HepG2 (cell line): Measurements from ENCODE around the gene COPS9. TPM values are rescaled to one million over a fixed set of nuclear protein-coding genes. Genes with fewer than 3 reads are reported as not detected.

Experiments used
- ATAC-seq: fragments of 200-7000 bp; cut with Tn5 transposase; 3 replicates; pipeline ENCODE4 v1.9.1; 2020; ENCODE audit warnings: mild to moderate bottlenecking, moderate library complexity
- BruUV-seq: library from RNA; stranded (reverse); fragments of 400-500 nt; replicated peaks from 2 replicates; lab custom pipeline; 2021; lab: Mats Ljungman, UMichigan
- CTCF ChIA-PET: fragments of 300-600 bp; formaldehyde crosslinking; extraction: SDS; loops from one replicate; lab custom pipeline; 2021; ENCODE audit warnings: low total read pairs, inconsistent platforms, low intra/inter-chr PET ratio; lab: Yijun Ruan, JAX
- POLR2A ChIA-PET: fragments of 350-600 bp; sonication (Branson Sonifier 250); formaldehyde crosslinking; loops from one replicate; lab custom pipeline; 2020; ENCODE audit warnings: antibody characterized with exemption, inconsistent platforms; lab: Yijun Ruan, JAX
- DNase-seq: peaks from one replicate; pipeline ENCODE4 v3.0.0-alpha.2; 2015; ENCODE audit warnings: low spot score
- FAIRE-seq: peaks from 3 replicates; lab custom pipeline; 2011; peaks lifted over from hg19 to GRCh38; lab: Jason Lieb, UNC
- H2AFZ ChIP-seq: one replicate; pipeline ENCODE4 v1.6.1; 2011; ENCODE audit warnings: low read length, inconsistent platforms
- H3K27ac ChIP-seq: fragments of 300-600 bp; 3 replicates; pipeline ENCODE4 v1.8.0; 2011; ENCODE audit warnings: mixed run types, mild to moderate bottlenecking, mixed read lengths, low read length, inconsistent platforms; ENCODE audit not compliant: insufficient read depth; ENCODE audit errors: extremely low read length
- H3K27me3 ChIP-seq, 2 experiments: fragments of 200-600 bp in 1 of 2; 2 replicates in 1 of 2; 3 replicates in 1 of 2; pipeline versions ENCODE4 v1.6.0 to v1.8.0; 2011; ENCODE audit warnings: low read length in 2 of 2, mild to moderate bottlenecking in 2 of 2, moderate library complexity in 2 of 2, inconsistent platforms in 1 of 2; ENCODE audit not compliant: insufficient read depth in 2 of 2, control insufficient read depth in 1 of 2
- H3K36me3 ChIP-seq, 2 experiments: fragments of 200-600 bp in 1 of 2; replicated peaks in 1 of 2; 2 replicates in 1 of 2; 3 replicates in 1 of 2; pipeline versions ENCODE4 v1.5.1 to v1.8.0; 2011; ENCODE audit warnings: low read length in 2 of 2, inconsistent platforms in 1 of 2; ENCODE audit not compliant: insufficient read depth in 2 of 2, control insufficient read depth in 1 of 2
- H3K4me1 ChIP-seq: 2 replicates; pipeline ENCODE4 v1.5.1; 2012; ENCODE audit warnings: low read length, inconsistent platforms; ENCODE audit not compliant: insufficient read depth
- H3K4me2 ChIP-seq: 2 replicates; pipeline ENCODE4 v1.6.0; 2011; ENCODE audit warnings: low read depth, low read length, inconsistent platforms
- H3K4me3 ChIP-seq, 3 experiments: fragments of 200-600 bp in 1 of 3; sonication (generic), shearing (Covaris generic) in 1 of 3; replicated peaks in 1 of 3; 2 replicates each; pipeline ENCODE4 v1.5.1; 2011 to 2016; ENCODE audit warnings: low read length in 3 of 3, inconsistent platforms in 2 of 3, low read depth in 2 of 3, mild to moderate bottlenecking in 2 of 3, control low read depth in 1 of 3, mixed read lengths in 1 of 3; ENCODE audit not compliant: insufficient read depth in 1 of 3
- H3K79me2 ChIP-seq: one replicate; pipeline ENCODE4 v1.6.1; 2011; ENCODE audit warnings: low read length, inconsistent platforms; ENCODE audit not compliant: insufficient read depth
- H3K9ac ChIP-seq: 2 replicates; pipeline ENCODE4 v1.6.0; 2011; ENCODE audit warnings: mild to moderate bottlenecking, low read depth, low read length, inconsistent platforms; ENCODE audit not compliant: insufficient read depth
- H3K9me3 ChIP-seq: 2 replicates; pipeline ENCODE4 v1.5.1; 2012; ENCODE audit warnings: mild to moderate bottlenecking, low read length
- H4K20me1 ChIP-seq: 2 replicates; pipeline ENCODE4 v1.6.0; 2011; ENCODE audit warnings: inconsistent platforms, mild to moderate bottlenecking, low read length, moderate library complexity; ENCODE audit not compliant: insufficient read depth
- CREB1 ChIP-seq, 2 experiments: fragments of 450-650 bp in 1 of 2; IDR thresholded peaks; 2 replicates each; pipeline ENCODE4 v1.6.1; 2016 to 2017; ENCODE audit warnings: control low read depth in 1 of 2, mild to moderate bottlenecking in 1 of 2, missing compliant biosample characterization in 1 of 2, missing genetic modification characterization in 1 of 2
- CSRNP2 ChIP-seq: sonication (generic); formaldehyde crosslinking; conservative IDR thresholded peaks from 2 replicates; pipeline ENCODE4 v1.8.0; 2022; ENCODE audit warnings: low read depth, missing genetic modification reagents
- HOXA3 ChIP-seq: sonication (generic); formaldehyde crosslinking; IDR thresholded peaks from 2 replicates; pipeline ENCODE4 v1.5.0; 2020; ENCODE audit warnings: missing genetic modification reagents
- KAT8 ChIP-seq: IDR thresholded peaks from 2 replicates; pipeline ENCODE4 v1.6.1; 2016; ENCODE audit warnings: missing genetic modification reagents, missing compliant biosample characterization
- NFRKB ChIP-seq: fragments of 450-650 bp; IDR thresholded peaks from 2 replicates; pipeline ENCODE4 v1.6.1; 2017
- SALL2 ChIP-seq: sonication (generic); formaldehyde crosslinking; IDR thresholded peaks from 2 replicates; pipeline ENCODE4 v1.8.1; 2023; ENCODE audit warnings: mild to moderate bottlenecking, missing genetic modification reagents, inconsistent platforms
- SNAPC2 ChIP-seq: sonication (generic); formaldehyde crosslinking; IDR thresholded peaks from 2 replicates; pipeline ENCODE4 v1.8.1; 2022; ENCODE audit warnings: mild to moderate bottlenecking, missing genetic modification reagents
- ZMYM3 ChIP-seq: sonication (generic); formaldehyde crosslinking; IDR thresholded peaks from 2 replicates; pipeline ENCODE4 v1.5.1; 2020; ENCODE audit warnings: mild to moderate bottlenecking, missing genetic modification reagents
- ZNF274 ChIP-seq: sonication (generic); formaldehyde crosslinking; IDR thresholded peaks from 2 replicates; pipeline ENCODE4 v1.5.1; 2020; ENCODE audit warnings: mild to moderate bottlenecking, missing genetic modification reagents
- ZNF33B ChIP-seq: sonication (generic); formaldehyde crosslinking; IDR thresholded peaks from 2 replicates; pipeline ENCODE4 v1.5.1; 2020; ENCODE audit warnings: mild to moderate bottlenecking, missing genetic modification reagents
- ZNF724P ChIP-seq: sonication (generic); formaldehyde crosslinking; IDR thresholded peaks from 2 replicates; pipeline ENCODE4 v1.8.0; 2022; ENCODE audit warnings: missing genetic modification reagents, borderline replicate concordance
- ZNF749 ChIP-seq: sonication (generic); formaldehyde crosslinking; IDR thresholded peaks from 2 replicates; pipeline ENCODE4 v1.8.0; 2022; ENCODE audit warnings: mild to moderate bottlenecking, missing genetic modification reagents, moderate library complexity, borderline replicate concordance
- ZNF766 ChIP-seq: sonication (generic); formaldehyde crosslinking; IDR thresholded peaks from 2 replicates; pipeline ENCODE4 v1.5.0; 2020; ENCODE audit warnings: missing genetic modification reagents, borderline replicate concordance
- WGBS: methylation state at CpG from one replicate; pipeline ENCODE4 v1.1.6; 2017; ENCODE audit warnings: low lambda C conversion rate; 5-methylcytosine and 5-hydroxymethylcytosine counted together
- in situ Hi-C: cut with HindIII; loops from 2 replicates; pipeline ENCODE4 v1.10.0; 2017; ENCODE audit warnings: low pct_unique_long_range_greater_than_20kb; ENCODE audit not compliant: extremely low pct_ligation_motif_present
- intact Hi-C: fragments of 100-400 bp; cut with micrococcal nuclease; formaldehyde crosslinking; loops from one replicate; pipeline ENCODE4 v1.10.0; 2022; ENCODE audit not compliant: unreplicated experiment
- polyA plus RNA-seq, 8 experiments: library from polyadenylated mRNA; depleted of rRNA in 3 of 8; stranded (reverse) in 7 of 8; unstranded in 1 of 8; fragments of >200 nt; fragmentation: Illumina TruSeq in 4 of 8; extraction: Trizol in 4 of 8; gene quantifications; 2 replicates each; pipeline versions ENCODE4 v1.2.1 to v1.2.3, GENCODE V29; 2011 to 2016; ENCODE audit warnings: low read depth in 4 of 8, missing spikeins in 1 of 8, mixed read lengths in 1 of 8; ENCODE audit not compliant: insufficient read depth in 1 of 8
- total RNA-seq, 5 experiments: library from RNA; depleted of rRNA; stranded (reverse); fragments of >200 nt; fragmentation: Illumina TruSeq; extraction: Trizol; gene quantifications; 2 replicates each; pipeline ENCODE4 v1.2.3, GENCODE V29; 2016; ENCODE audit warnings: low read depth in 1 of 5
- TF ChIP-seq, protein P1 (sequence below): sonication (generic); formaldehyde crosslinking; IDR thresholded peaks from 2 replicates; pipeline ENCODE4 v1.4.0; 2020; ENCODE audit warnings: missing genetic modification reagents

The COPS9 gene
- total and polyA plus RNA-seq, 2 of the 13 experiments (the other 11 are each of a cell fraction or from before 2014, with no cell fraction given): 180 to 247 TPM

DNA sequence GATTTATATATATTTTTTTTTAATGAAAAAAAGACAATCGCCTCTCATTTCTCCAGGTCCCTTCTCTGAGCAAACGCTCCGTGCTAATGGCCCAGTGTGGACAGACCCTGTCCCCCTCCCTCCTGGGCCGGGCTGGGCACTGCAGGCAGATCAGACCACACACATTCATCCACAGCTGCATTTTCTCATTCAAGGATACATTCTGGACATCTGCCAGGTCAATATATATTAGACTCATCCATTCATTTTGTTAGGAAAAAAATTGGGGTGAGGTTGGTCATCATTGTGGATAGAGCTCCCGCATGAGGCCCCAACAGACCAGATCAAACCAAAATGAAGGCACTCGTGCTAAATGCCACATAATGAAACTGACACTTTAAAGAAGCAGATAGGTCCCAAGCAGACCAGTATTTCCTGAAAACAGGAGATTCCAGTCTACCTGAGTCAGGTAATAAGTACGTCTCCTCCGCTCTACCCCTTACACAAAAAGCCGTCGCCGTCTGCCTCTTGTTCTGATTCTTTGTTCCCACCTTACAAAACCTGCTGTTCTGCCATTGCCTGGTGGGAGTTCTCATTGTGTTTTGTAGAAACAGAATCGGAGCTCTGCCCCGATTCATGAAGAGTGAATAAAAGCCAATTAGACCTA, 19.8 kb upstream of the COPS9 start:
- DNase-seq (no peak), ATAC-seq (peak; percentile 7; the same call in 1 of the 3 replicates), FAIRE-seq (no peak)
- Histone ChIP-seq H3K27me3 (peaks cover 10 to 62% of the 10 kb centered on the region in 2 experiments; a peak in 4 of 5 replicates), H3K4me3 (no peak overlapping the region), H3K4me2 (no peak overlapping the region), H3K4me1 (peaks cover 12% of the 10 kb centered on the region), H4K20me1 (no peaks in the 10 kb centered on the region; the same call in 1 of the 2 replicates), H3K27ac (no peak overlapping the region), H3K9me3 (no peaks in the 10 kb centered on the region), H3K79me2 (no peaks in the 10 kb centered on the region), H3K36me3 (no peaks in the 10 kb centered on the region), H3K9ac (no peak overlapping the region), H2AFZ (no peak overlapping the region)
- POLR2A ChIA-PET: no interaction called here
- no TSS peak for BruUV-seq
- TF ChIP-seq ZMYM3: no peak
- no peak for TF ChIP-seq CSRNP2 (CRISPR knock-in tag)
- TF ChIP-seq CREB1 (IDR thresholded peaks at IDR 0.05): no peak
- no peak for TF ChIP-seq CREB1 (CRISPR knock-in tag; IDR thresholded peaks at IDR 0.05)
- no peak for TF ChIP-seq ZNF766 (CRISPR knock-in tag)
- TF ChIP-seq SALL2 (CRISPR knock-in tag): no peak
- TF ChIP-seq ZNF724P: no peak
- no peak for TF ChIP-seq NFRKB
- TF ChIP-seq HOXA3: no peak
- no peak for TF ChIP-seq ZNF33B
- TF ChIP-seq, protein P1, sequence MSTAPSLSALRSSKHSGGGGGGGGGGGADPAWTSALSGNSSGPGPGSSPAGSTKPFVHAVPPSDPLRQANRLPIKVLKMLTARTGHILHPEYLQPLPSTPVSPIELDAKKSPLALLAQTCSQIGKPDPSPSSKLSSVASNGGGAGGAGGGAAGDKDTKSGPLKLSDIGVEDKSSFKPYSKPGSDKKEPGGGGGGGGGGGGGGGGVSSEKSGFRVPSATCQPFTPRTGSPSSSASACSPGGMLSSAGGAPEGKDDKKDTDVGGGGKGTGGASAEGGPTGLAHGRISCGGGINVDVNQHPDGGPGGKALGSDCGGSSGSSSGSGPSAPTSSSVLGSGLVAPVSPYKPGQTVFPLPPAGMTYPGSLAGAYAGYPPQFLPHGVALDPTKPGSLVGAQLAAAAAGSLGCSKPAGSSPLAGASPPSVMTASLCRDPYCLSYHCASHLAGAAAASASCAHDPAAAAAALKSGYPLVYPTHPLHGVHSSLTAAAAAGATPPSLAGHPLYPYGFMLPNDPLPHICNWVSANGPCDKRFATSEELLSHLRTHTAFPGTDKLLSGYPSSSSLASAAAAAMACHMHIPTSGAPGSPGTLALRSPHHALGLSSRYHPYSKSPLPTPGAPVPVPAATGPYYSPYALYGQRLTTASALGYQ: no peak
- TF ChIP-seq KAT8 (CRISPR knock-in tag): no peak
- TF ChIP-seq ZNF749 (CRISPR knock-in tag): no peak
- no peak for TF ChIP-seq SNAPC2 (CRISPR knock-in tag)
- no peak for TF ChIP-seq ZNF274 (CRISPR knock-in tag)
- CTCF ChIA-PET: no interaction called here
- 43% methylated on average over 13 of the region's 13 CpGs for WGBS
- intact Hi-C loops (no loop called here), in situ Hi-C loops (no loop called here)
